Hepatocyte (in vitro differentiated cells): ENCODE measurements around the gene ACTA2. TPM values are rescaled to one million over a fixed set of nuclear protein-coding genes. Genes with fewer than 3 reads are reported as not detected.

Experiments
- DNase-seq: peaks from one replicate; pipeline ENCODE4 v3.0.0-alpha.2; 2016; ENCODE audit warnings: low spot score
- H2AFZ ChIP-seq: fragments of 200-600 bp; sonication (generic); 2 replicates; pipeline ENCODE4 v1.6.0; 2016; ENCODE audit warnings: antibody characterized with exemption, mild to moderate bottlenecking
- H3K27ac ChIP-seq: fragments of 200-600 bp; sonication (generic); 2 replicates; pipeline ENCODE4 v1.5.1; 2016; ENCODE audit warnings: mild to moderate bottlenecking
- H3K27me3 ChIP-seq: fragments of 200-600 bp; sonication (generic); 2 replicates; pipeline ENCODE4 v1.6.1; 2016
- H3K36me3 ChIP-seq: fragments of 200-600 bp; sonication (generic); replicated peaks from 2 replicates; pipeline ENCODE4 v1.5.1; 2016; ENCODE audit warnings: low read depth; ENCODE audit not compliant: insufficient read depth
- H3K4me1 ChIP-seq: fragments of 200-600 bp; sonication (generic); 2 replicates; pipeline ENCODE4 v1.5.1; 2016; ENCODE audit warnings: mild to moderate bottlenecking, moderate library complexity; ENCODE audit not compliant: insufficient read depth
- H3K4me2 ChIP-seq: fragments of 200-600 bp; sonication (generic); 2 replicates; pipeline ENCODE4 v1.6.0; 2016
- H3K4me3 ChIP-seq: fragments of 200-600 bp; sonication (generic); 2 replicates; pipeline ENCODE4 v1.5.1; 2016; ENCODE audit warnings: mild to moderate bottlenecking
- H3K79me2 ChIP-seq: fragments of 200-600 bp; sonication (generic); 2 replicates; pipeline ENCODE4 v1.6.0; 2017; ENCODE audit warnings: mild to moderate bottlenecking
- H3K9me2 ChIP-seq: fragments of 200-600 bp; sonication (generic); replicated peaks from 2 replicates; pipeline ENCODE4 v1.6.0; 2017; ENCODE audit warnings: mild to moderate bottlenecking; ENCODE audit not compliant: insufficient read depth
- H3K9me3 ChIP-seq: fragments of 200-600 bp; sonication (generic); 2 replicates; pipeline ENCODE4 v1.5.1; 2016; ENCODE audit warnings: low read depth, mild to moderate bottlenecking
- H4K20me1 ChIP-seq: fragments of 200-600 bp; sonication (generic); 2 replicates; pipeline ENCODE4 v1.6.0; 2016; ENCODE audit warnings: mild to moderate bottlenecking; ENCODE audit not compliant: insufficient read depth, poor library complexity, severe bottlenecking
- EZH2 ChIP-seq: fragments of 200-600 bp; sonication (generic); IDR thresholded peaks from 2 replicates; pipeline ENCODE4 v1.6.1; 2016; ENCODE audit warnings: antibody characterized with exemption, mild to moderate bottlenecking, borderline replicate concordance
- EZH2phosphoT487 ChIP-seq: fragments of 200-600 bp; sonication (generic); IDR thresholded peaks from one replicate; pipeline ENCODE4 v1.6.1; 2018; ENCODE audit warnings: antibody characterized with exemption, mild to moderate bottlenecking, low read depth, moderate library complexity; ENCODE audit not compliant: unreplicated experiment, severe bottlenecking
- WGBS: methylation state at CpG from one replicate; pipeline ENCODE4 v1.1.6; 2016; ENCODE audit warnings: low lambda C conversion rate; ENCODE audit errors: missing lambda C conversion rate; 5-methylcytosine and 5-hydroxymethylcytosine counted together
- polyA plus RNA-seq: library from polyadenylated mRNA; unstranded; fragments of >200 nt; fragmentation: Nextera tagmentation; extraction: Ambion mirVana; gene quantifications from 2 replicates; pipeline ENCODE4 v1.2.1, GENCODE V29; 2016
- total RNA-seq: library from RNA; depleted of rRNA; stranded (reverse); fragments of >200 nt; gene quantifications from 2 replicates; pipeline ENCODE4 v1.2.3, GENCODE V29; 2014
- TF ChIP-seq, protein P1 (sequence below): fragments of 200-600 bp; sonication (generic); IDR thresholded peaks from 2 replicates; pipeline ENCODE4 v1.5.1; 2016; ENCODE audit warnings: antibody characterized with exemption, mild to moderate bottlenecking; ENCODE audit not compliant: poor library complexity

The ACTA2 gene
- total and polyA plus RNA-seq, 2 experiments from 2014 or later: 207 to 218 TPM

DNA sequence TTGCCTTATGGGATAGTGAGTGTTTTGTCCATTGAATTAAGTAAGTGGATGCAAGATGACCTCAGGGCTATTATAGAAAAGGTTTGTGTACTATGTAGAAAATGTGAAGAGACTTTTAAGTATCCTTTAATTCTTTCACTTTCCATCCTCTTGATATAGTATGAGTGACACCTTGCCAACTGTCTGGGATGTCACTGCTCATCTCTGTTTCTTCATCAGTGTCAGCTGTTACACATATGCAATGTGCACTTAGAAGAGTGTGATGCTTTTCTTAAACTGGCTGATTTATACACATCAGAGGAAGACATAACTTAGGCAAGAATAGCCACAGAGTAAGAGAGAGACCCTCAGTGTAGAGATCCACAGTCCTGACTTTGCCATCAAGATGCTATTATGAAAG lies 8.7 kb upstream of the ACTA2 start:
- no peak overlapping the region for H2AFZ ChIP-seq
- no peak for DNase-seq
- no peak overlapping the region for H3K27ac ChIP-seq
- H3K9me3 ChIP-seq: no peaks in the 10 kb centered on the region
- no peak overlapping the region for H3K4me3 ChIP-seq
- no peaks in the 10 kb centered on the region for H4K20me1 ChIP-seq
- no peak for TF ChIP-seq EZH2
- TF ChIP-seq, protein P1, sequence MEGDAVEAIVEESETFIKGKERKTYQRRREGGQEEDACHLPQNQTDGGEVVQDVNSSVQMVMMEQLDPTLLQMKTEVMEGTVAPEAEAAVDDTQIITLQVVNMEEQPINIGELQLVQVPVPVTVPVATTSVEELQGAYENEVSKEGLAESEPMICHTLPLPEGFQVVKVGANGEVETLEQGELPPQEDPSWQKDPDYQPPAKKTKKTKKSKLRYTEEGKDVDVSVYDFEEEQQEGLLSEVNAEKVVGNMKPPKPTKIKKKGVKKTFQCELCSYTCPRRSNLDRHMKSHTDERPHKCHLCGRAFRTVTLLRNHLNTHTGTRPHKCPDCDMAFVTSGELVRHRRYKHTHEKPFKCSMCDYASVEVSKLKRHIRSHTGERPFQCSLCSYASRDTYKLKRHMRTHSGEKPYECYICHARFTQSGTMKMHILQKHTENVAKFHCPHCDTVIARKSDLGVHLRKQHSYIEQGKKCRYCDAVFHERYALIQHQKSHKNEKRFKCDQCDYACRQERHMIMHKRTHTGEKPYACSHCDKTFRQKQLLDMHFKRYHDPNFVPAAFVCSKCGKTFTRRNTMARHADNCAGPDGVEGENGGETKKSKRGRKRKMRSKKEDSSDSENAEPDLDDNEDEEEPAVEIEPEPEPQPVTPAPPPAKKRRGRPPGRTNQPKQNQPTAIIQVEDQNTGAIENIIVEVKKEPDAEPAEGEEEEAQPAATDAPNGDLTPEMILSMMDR: no peak
- TF ChIP-seq EZH2phosphoT487: no peak
- H3K27me3 ChIP-seq: no peaks in the 10 kb centered on the region
- H3K4me2 ChIP-seq: no peak overlapping the region
- no peaks in the 10 kb centered on the region for H3K79me2 ChIP-seq
- no peaks in the 10 kb centered on the region for H3K9me2 ChIP-seq
- H3K4me1 ChIP-seq: peaks cover 7% of the 10 kb centered on the region
- H3K36me3 ChIP-seq: no peaks in the 10 kb centered on the region

DNA sequence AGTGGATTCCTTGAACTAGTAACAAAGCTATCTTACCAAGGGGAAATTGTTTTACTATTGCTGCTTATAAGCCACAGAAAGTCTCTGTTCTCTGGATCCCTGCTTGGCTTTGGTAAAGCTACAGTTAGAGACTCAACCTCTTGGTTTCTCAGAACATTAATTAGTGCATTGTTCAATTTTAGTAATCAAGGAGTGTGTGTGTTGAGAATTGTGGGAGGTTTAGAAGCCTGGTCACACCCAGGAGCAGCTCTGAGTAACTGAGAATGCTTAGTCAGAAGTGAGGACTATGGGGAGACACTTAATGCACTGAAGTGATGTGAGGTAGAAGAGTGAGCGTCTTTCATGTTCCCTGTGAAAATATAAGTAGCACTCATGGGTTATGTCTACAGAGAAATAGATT lies 8.2 kb upstream of the ACTA2 start:
- Histone ChIP-seq H3K9me2 (no peaks in the 10 kb centered on the region), H3K79me2 (no peaks in the 10 kb centered on the region), H3K27ac (no peak overlapping the region), H3K4me2 (no peak overlapping the region), H3K9me3 (no peaks in the 10 kb centered on the region), H3K36me3 (no peaks in the 10 kb centered on the region), H3K27me3 (no peaks in the 10 kb centered on the region), H3K4me1 (peaks cover 7% of the 10 kb centered on the region), H3K4me3 (no peak overlapping the region), H4K20me1 (no peaks in the 10 kb centered on the region), H2AFZ (no peak overlapping the region)
- TF ChIP-seq, protein P1: no peak
- TF ChIP-seq EZH2phosphoT487 (no peak), EZH2 (no peak)
- WGBS: 100% methylated on average over 1 of the region's 1 CpG
- no peak for DNase-seq

DNA sequence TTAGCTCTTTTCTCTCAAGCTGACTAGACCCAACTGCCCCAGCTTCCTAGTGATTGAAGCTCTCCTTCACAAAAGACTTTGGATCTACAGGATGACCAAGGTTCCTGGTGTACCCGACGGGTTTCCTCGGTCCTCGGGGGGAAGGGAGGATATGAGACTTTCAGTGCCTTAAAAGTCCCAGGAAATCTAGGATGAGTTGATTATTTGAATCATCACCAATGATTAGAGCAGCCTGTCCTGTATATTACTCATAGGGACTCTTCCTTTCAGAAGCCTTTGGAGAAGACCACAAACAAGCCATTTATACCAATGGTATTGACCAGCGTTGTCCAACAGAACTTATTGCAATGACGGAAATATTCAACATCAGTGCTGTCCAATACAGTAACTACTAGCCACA lies 6.1 kb upstream of the ACTA2 start:
- WGBS: 95% methylated on average over 6 of the region's 6 CpGs

More for the DNA sequence above, 6.1 kb upstream of the ACTA2 start:
- H3K27me3 ChIP-seq: no peaks in the 10 kb centered on the region
- H3K4me2 ChIP-seq: no peak overlapping the region
- H2AFZ ChIP-seq: no peak overlapping the region
- no peaks in the 10 kb centered on the region for H4K20me1 ChIP-seq
- TF ChIP-seq EZH2phosphoT487 (no peak), EZH2 (no peak)
- TF ChIP-seq, protein P1: no peak
- no peaks in the 10 kb centered on the region for H3K4me1 ChIP-seq
- DNase-seq: no peak
- H3K79me2 ChIP-seq: no peaks in the 10 kb centered on the region
- H3K36me3 ChIP-seq: no peaks in the 10 kb centered on the region
- no peaks in the 10 kb centered on the region for H3K9me2 ChIP-seq
- H3K4me3 ChIP-seq: no peak overlapping the region
- no peaks in the 10 kb centered on the region for H3K9me3 ChIP-seq
- no peak overlapping the region for H3K27ac ChIP-seq
